HCT116 (cell line): ENCODE measurements around the gene TMEM176B. TPM values are rescaled to one million over a fixed set of nuclear protein-coding genes. Genes with fewer than 3 reads are reported as not detected.

Experiments
- ATAC-seq: fragments of 200-7000 bp; cut with Tn5 transposase; 2 replicates; pipeline ENCODE4 v1.9.1; 2020; ENCODE audit warnings: mild to moderate bottlenecking, moderate library complexity
- BruUV-seq: library from RNA; stranded (reverse); fragments of 400-500 nt; replicated peaks from 2 replicates; lab custom pipeline; 2021; lab: Mats Ljungman, UMichigan
- CTCF ChIA-PET: fragments of 300-600 bp; sonication (Branson Sonifier 250); formaldehyde crosslinking; loops from one replicate; lab custom pipeline; 2021; ENCODE audit warnings: antibody characterized with exemption; lab: Charles Lee
- POLR2A ChIA-PET: fragments of 300-600, 350-600 bp; sonication (Branson Sonifier 250); formaldehyde crosslinking; loops from one replicate; lab custom pipeline; 2021; ENCODE audit warnings: antibody characterized with exemption; lab: Charles Lee
- RAD21 ChIA-PET, 2 experiments: fragments of 300-600 bp; sonication (Branson Sonifier 250); formaldehyde crosslinking; loops; one replicate each; lab custom pipeline; 2023; ENCODE audit warnings: low total read pairs in 2 of 2; ENCODE audit not compliant: uncharacterized antibody in 2 of 2, unreplicated experiment in 2 of 2, low non-redundant PET in 1 of 2; lab: Charles Lee
- DNase-seq: peaks from one replicate; pipeline ENCODE4 v3.0.0-alpha.2; 2010; ENCODE audit warnings: low read depth, low spot score
- H2AFZ ChIP-seq: fragments of 200-600 bp; shearing (Covaris generic), sonication (generic); 2 replicates; pipeline ENCODE4 v1.6.1; 2017; ENCODE audit warnings: low read depth, mixed run types, mixed read lengths, antibody characterized with exemption, low read length; ENCODE audit not compliant: poor library complexity, severe bottlenecking
- H3K27ac ChIP-seq: 2 replicates; pipeline ENCODE4 v1.5.1; 2012; ENCODE audit warnings: low read depth, low read length
- H3K27me3 ChIP-seq: fragments of 200-600 bp; sonication (generic); 2 replicates; pipeline ENCODE4 v1.6.1; 2016; ENCODE audit warnings: mixed run types, low read length, mixed read lengths; ENCODE audit not compliant: insufficient read depth
- H3K36me3 ChIP-seq, 2 experiments: fragments of 200-500 bp in 1 of 2; fragments of 200-600 bp in 1 of 2; sonication (Bioruptor generic) in 1 of 2; sonication (generic) in 1 of 2; 2 replicates each; pipeline versions ENCODE4 v1.5.1 to v1.6.1; 2014 to 2016; ENCODE audit warnings: low read length in 2 of 2, inconsistent platforms in 1 of 2, mixed read lengths in 1 of 2, mixed run types in 1 of 2; ENCODE audit not compliant: insufficient read depth in 2 of 2, control insufficient read depth in 1 of 2
- H3K4me1 ChIP-seq, 2 experiments: fragments of 200-600 bp in 1 of 2; sonication (generic) in 1 of 2; 2 replicates each; pipeline versions ENCODE4 v1.5.1 to v1.6.1; 2012 to 2017; ENCODE audit warnings: low read length in 2 of 2, inconsistent platforms in 1 of 2, mild to moderate bottlenecking in 1 of 2, mixed read lengths in 1 of 2, mixed run types in 1 of 2, moderate library complexity in 1 of 2; ENCODE audit not compliant: insufficient read depth in 2 of 2, control insufficient read depth in 1 of 2
- H3K4me2 ChIP-seq: fragments of 200-600 bp; sonication (generic); 2 replicates; pipeline ENCODE4 v1.6.1; 2017; ENCODE audit warnings: mixed run types, low read length, mixed read lengths
- H3K4me3 ChIP-seq, 2 experiments: fragments of 200-600 bp in 1 of 2; sonication (generic) in 1 of 2; replicated peaks in 1 of 2; 2 replicates each; pipeline ENCODE4 v1.5.1; 2011 to 2016; ENCODE audit warnings: low read length in 2 of 2, control low read depth in 1 of 2, low read depth in 1 of 2, mild to moderate bottlenecking in 1 of 2, mixed read lengths in 1 of 2, mixed run types in 1 of 2
- H3K79me2 ChIP-seq: fragments of 200-600 bp; sonication (generic); 2 replicates; pipeline ENCODE4 v1.6.1; 2017; ENCODE audit warnings: mild to moderate bottlenecking, mixed run types, low read length, moderate library complexity, mixed read lengths; ENCODE audit not compliant: insufficient read depth
- H3K9ac ChIP-seq: fragments of 200-600 bp; sonication (generic); 2 replicates; pipeline ENCODE4 v1.6.1; 2016; ENCODE audit warnings: low read length, mixed read lengths
- H3K9me2 ChIP-seq: fragments of 200-600 bp; sonication (generic), shearing (Covaris generic); 2 replicates; pipeline ENCODE4 v1.6.1; 2017; ENCODE audit warnings: mixed run types, mild to moderate bottlenecking, moderate library complexity; ENCODE audit not compliant: insufficient read depth
- H3K9me3 ChIP-seq, 2 experiments: fragments of 200-500 bp in 1 of 2; fragments of 200-600 bp in 1 of 2; sonication (Bioruptor generic) in 1 of 2; sonication (generic) in 1 of 2; 2 replicates each; pipeline ENCODE4 v1.6.1; 2014 to 2017; ENCODE audit warnings: low read length in 2 of 2, mixed read lengths in 2 of 2, inconsistent platforms in 1 of 2, low read depth in 1 of 2, mild to moderate bottlenecking in 1 of 2, mixed run types in 1 of 2, moderate library complexity in 1 of 2; ENCODE audit not compliant: control insufficient read depth in 1 of 2, insufficient read depth in 1 of 2
- H4K20me1 ChIP-seq: fragments of 200-600 bp; sonication (generic), shearing (Covaris generic); 2 replicates; pipeline ENCODE4 v1.6.1; 2017; ENCODE audit warnings: mixed run types, mild to moderate bottlenecking, moderate library complexity; ENCODE audit not compliant: insufficient read depth
- ELF1 ChIP-seq: IDR thresholded peaks from 2 replicates; pipeline ENCODE4 v1.6.1; 2012; ENCODE audit warnings: low read depth, borderline replicate concordance
- EZH2 ChIP-seq: fragments of 200-600 bp; sonication (generic); IDR thresholded peaks from 2 replicates; pipeline ENCODE4 v1.6.1; 2017; ENCODE audit warnings: antibody characterized with exemption, mixed run types
- EZH2phosphoT487 ChIP-seq: fragments of 200-600 bp; IDR thresholded peaks from 2 replicates; pipeline ENCODE4 v1.6.1; 2018; ENCODE audit warnings: antibody characterized with exemption, borderline replicate concordance
- FOSL1 ChIP-seq: IDR thresholded peaks from 2 replicates; pipeline ENCODE4 v1.6.1; 2012; ENCODE audit warnings: low read depth
- POLR2A ChIP-seq: IDR thresholded peaks from 2 replicates; pipeline ENCODE4 v1.7.0; 2011; ENCODE audit warnings: borderline replicate concordance; ENCODE audit not compliant: insufficient read depth, insufficient read length; ENCODE audit errors: extremely low read depth
- RAD21 ChIP-seq: IDR thresholded peaks from 2 replicates; pipeline ENCODE4 v1.6.1; 2012; ENCODE audit warnings: low read depth, mild to moderate bottlenecking
- REST ChIP-seq: IDR thresholded peaks from 2 replicates; pipeline ENCODE4 v1.6.1; 2012; ENCODE audit warnings: low read depth
- SIN3A ChIP-seq: IDR thresholded peaks from 2 replicates; pipeline ENCODE4 v1.6.1; 2012; ENCODE audit warnings: low read depth
- TCF7L2 ChIP-seq: IDR thresholded peaks from 2 replicates; pipeline ENCODE4 v1.7.0; 2011; ENCODE audit warnings: borderline replicate concordance, inconsistent platforms; ENCODE audit not compliant: insufficient read depth, insufficient read length; ENCODE audit errors: extremely low read depth
- ZBTB33 ChIP-seq: IDR thresholded peaks from 2 replicates; pipeline ENCODE4 v1.6.1; 2011; ENCODE audit warnings: mild to moderate bottlenecking, low read length, moderate library complexity; ENCODE audit not compliant: insufficient replicate concordance; ENCODE audit errors: extremely low read depth
- intact Hi-C: fragments of 100-400 bp; cut with micrococcal nuclease; formaldehyde crosslinking; loops from 2 replicates; pipeline ENCODE4 v1.10.0; 2022
- total RNA-seq: library from RNA; stranded (reverse); gene quantifications from one replicate; pipeline ENCODE4 v1.2.1, GENCODE V29; 2021; ENCODE audit not compliant: unreplicated experiment

TMEM176B gene
- total RNA-seq, 1 experiment from 2014 or later: 0.42 TPM

- Histone ChIP-seq H3K27ac (no peak overlapping the region), H3K4me1 (no peaks in the 10 kb centered on the region), H3K9me2 (no peaks in the 10 kb centered on the region), H3K9ac (no peak overlapping the region), H3K27me3 (peaks cover 51% of the 10 kb centered on the region), H3K9me3 (no peaks in the 10 kb centered on the region), H3K79me2 (no peaks in the 10 kb centered on the region), H2AFZ (no peak overlapping the region), H4K20me1 (no peaks in the 10 kb centered on the region), H3K36me3 (no peaks in the 10 kb centered on the region), H3K4me3 (no peak overlapping the region), H3K4me2 (no peak overlapping the region)
- DNase-seq (no peak), ATAC-seq (no peak)
- TF ChIP-seq TCF7L2: no peak
- no peak for TF ChIP-seq FOSL1
- no peak for TF ChIP-seq ELF1
- no peak for TF ChIP-seq REST
- no peak for TF ChIP-seq RAD21
- TF ChIP-seq ZBTB33: no peak
- no peak for TF ChIP-seq EZH2
- TF ChIP-seq SIN3A: no peak
- TF ChIP-seq EZH2phosphoT487: no peak
- no peak for TF ChIP-seq POLR2A
- CTCF ChIA-PET: no interaction called here
- RAD21 ChIA-PET: no interaction called here
- POLR2A ChIA-PET: no interaction called here
- intact Hi-C loops: no loop called here
- no TSS peak for BruUV-seq
Measured at GRCh38 chr7:150745086-150745485, 55.1 kb downstream of the TMEM176B start.
